PC-9 (cell line): ENCODE results near the gene CORIN. TPM values are rescaled to one million over a fixed set of nuclear protein-coding genes. Genes with fewer than 3 reads are reported as not detected.

Source experiments
- BruUV-seq: library from RNA; stranded (reverse); fragments of 400-500 nt; replicated peaks from 2 replicates; lab custom pipeline; 2021; lab: Mats Ljungman, UMichigan
- CTCF ChIA-PET: fragments of 300-600 bp; sonication (Branson Sonifier 250); formaldehyde crosslinking; loops from one replicate; lab custom pipeline; 2022; ENCODE audit warnings: antibody characterized with exemption; lab: Charles Lee
- POLR2A ChIA-PET: fragments of 300-600 bp; sonication (Branson Sonifier 250); formaldehyde crosslinking; loops from one replicate; lab custom pipeline; 2022; ENCODE audit warnings: antibody characterized with exemption; ENCODE audit not compliant: unreplicated experiment; lab: Charles Lee
- DNase-seq, 2 experiments: peaks; one replicate each; pipeline versions ENCODE4 v3.0.0 to v3.0.0-alpha.2; 2015 to 2022; ENCODE audit warnings: mixed read lengths in 1 of 2
- H2AFZ ChIP-seq: fragments of 200-600 bp; sonication (generic); 2 replicates; pipeline ENCODE4 v1.8.1; 2017; ENCODE audit warnings: antibody characterized with exemption
- H3F3A ChIP-seq: fragments of 200-600 bp; sonication (generic); 2 replicates; pipeline ENCODE4 v1.8.1; 2017; ENCODE audit warnings: antibody characterized with exemption, mild to moderate bottlenecking, low read depth; ENCODE audit not compliant: insufficient read depth
- H3K27ac ChIP-seq: fragments of 200-600 bp; sonication (generic); 2 replicates; pipeline ENCODE4 v1.6.1; 2016; ENCODE audit warnings: mixed run types
- H3K27me3 ChIP-seq: fragments of 200-600 bp; sonication (generic); 2 replicates; pipeline ENCODE4 v1.6.1; 2016; ENCODE audit warnings: low read depth, mixed run types; ENCODE audit not compliant: insufficient read depth
- H3K36me3 ChIP-seq: fragments of 200-600 bp; sonication (generic); 2 replicates; pipeline ENCODE4 v1.6.1; 2016; ENCODE audit warnings: low read depth, mixed run types
- H3K4me1 ChIP-seq: fragments of 200-600 bp; sonication (generic); replicated peaks from 2 replicates; pipeline ENCODE4 v1.6.1; 2016; ENCODE audit warnings: mixed run types; ENCODE audit not compliant: insufficient read depth
- H3K4me2 ChIP-seq: fragments of 200-600 bp; sonication (generic); 2 replicates; pipeline ENCODE4 v1.6.1; 2017; ENCODE audit warnings: mixed run types
- H3K4me3 ChIP-seq: fragments of 200-600 bp; sonication (generic); 2 replicates; pipeline ENCODE4 v1.6.1; 2016; ENCODE audit warnings: mixed run types
- H3K79me2 ChIP-seq: fragments of 200-600 bp; sonication (generic); 2 replicates; pipeline ENCODE4 v1.6.1; 2017; ENCODE audit warnings: low read depth, mixed run types
- H3K9me2 ChIP-seq: fragments of 200-600 bp; sonication (generic); 2 replicates; pipeline ENCODE4 v1.8.1; 2017; ENCODE audit warnings: mild to moderate bottlenecking; ENCODE audit not compliant: insufficient read depth
- H3K9me3 ChIP-seq: fragments of 200-600 bp; sonication (generic); 2 replicates; pipeline ENCODE4 v1.8.1; 2016; ENCODE audit warnings: low read depth; ENCODE audit not compliant: insufficient read depth
- H4K20me1 ChIP-seq: fragments of 200-600 bp; sonication (generic); 2 replicates; pipeline ENCODE4 v1.8.1; 2017; ENCODE audit not compliant: insufficient read depth
- EZH2 ChIP-seq: fragments of 200-600 bp; sonication (generic); IDR thresholded peaks from 2 replicates; pipeline ENCODE4 v1.8.0; 2017; ENCODE audit warnings: antibody characterized with exemption, low read depth
- intact Hi-C: fragments of 100-400 bp; cut with micrococcal nuclease; formaldehyde crosslinking; loops from one replicate; pipeline ENCODE4 v1.10.0; 2022; ENCODE audit not compliant: unreplicated experiment
- total RNA-seq: library from RNA; stranded (reverse); gene quantifications from 2 replicates; pipeline ENCODE4 v1.2.3, GENCODE V29; 2021
- TF ChIP-seq, protein P1 (sequence below): fragments of 200-600 bp; sonication (generic); conservative IDR thresholded peaks from 2 replicates; pipeline ENCODE4 v1.6.1; 2017; ENCODE audit warnings: mixed run types, antibody characterized with exemption, mild to moderate bottlenecking, moderate library complexity

The CORIN gene
- total RNA-seq, 1 experiment from 2014 or later, result not detected

DNA sequence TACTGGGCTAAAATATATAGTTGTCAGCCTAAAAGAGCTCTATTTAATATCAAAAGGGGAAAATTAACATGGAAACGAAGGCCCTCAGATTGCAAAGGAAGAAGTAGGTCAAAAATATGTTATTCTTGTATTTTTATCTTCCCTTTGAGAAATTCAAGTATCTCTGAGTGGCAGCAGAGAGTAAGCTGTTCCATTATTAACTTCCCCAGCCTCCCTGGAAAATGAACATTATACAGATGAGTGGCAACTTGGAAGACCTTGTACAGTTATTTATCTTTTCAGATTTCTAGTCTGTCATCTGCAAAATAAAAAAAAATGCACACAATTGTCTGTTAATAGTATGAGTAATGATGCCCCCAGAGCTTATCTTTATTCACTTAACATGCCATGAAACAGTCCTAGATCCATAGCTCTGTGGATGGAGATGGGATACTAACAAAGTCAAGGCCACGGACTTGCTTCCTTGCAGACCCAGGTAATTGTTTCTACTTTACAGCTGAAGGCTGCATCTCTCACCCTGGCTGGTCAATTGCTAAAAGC is 93.0 kb downstream of the CORIN start:
- H3K9me2 ChIP-seq, result no peaks in the 10 kb centered on the region
- H3F3A ChIP-seq, result no peaks in the 10 kb centered on the region
- no peaks in the 10 kb centered on the region for H3K9me3 ChIP-seq
- no peak overlapping the region for H3K4me3 ChIP-seq
- ChIA-PET POLR2A (no interaction called here), CTCF (no interaction called here)
- no peak overlapping the region for H3K27ac ChIP-seq
- H4K20me1 ChIP-seq, result no peaks in the 10 kb centered on the region
- DNase-seq, result no peak
- BruUV-seq, result no TSS peak
- no peaks in the 10 kb centered on the region for H3K79me2 ChIP-seq
- H3K27me3 ChIP-seq, result no peaks in the 10 kb centered on the region
- intact Hi-C loops, result no loop called here
- H3K36me3 ChIP-seq, result no peaks in the 10 kb centered on the region
- no peaks in the 10 kb centered on the region for H3K4me1 ChIP-seq
- peak overlapping the region; percentile 66 for H3K4me2 ChIP-seq
- no peak for TF ChIP-seq EZH2
- TF ChIP-seq, protein P1, sequence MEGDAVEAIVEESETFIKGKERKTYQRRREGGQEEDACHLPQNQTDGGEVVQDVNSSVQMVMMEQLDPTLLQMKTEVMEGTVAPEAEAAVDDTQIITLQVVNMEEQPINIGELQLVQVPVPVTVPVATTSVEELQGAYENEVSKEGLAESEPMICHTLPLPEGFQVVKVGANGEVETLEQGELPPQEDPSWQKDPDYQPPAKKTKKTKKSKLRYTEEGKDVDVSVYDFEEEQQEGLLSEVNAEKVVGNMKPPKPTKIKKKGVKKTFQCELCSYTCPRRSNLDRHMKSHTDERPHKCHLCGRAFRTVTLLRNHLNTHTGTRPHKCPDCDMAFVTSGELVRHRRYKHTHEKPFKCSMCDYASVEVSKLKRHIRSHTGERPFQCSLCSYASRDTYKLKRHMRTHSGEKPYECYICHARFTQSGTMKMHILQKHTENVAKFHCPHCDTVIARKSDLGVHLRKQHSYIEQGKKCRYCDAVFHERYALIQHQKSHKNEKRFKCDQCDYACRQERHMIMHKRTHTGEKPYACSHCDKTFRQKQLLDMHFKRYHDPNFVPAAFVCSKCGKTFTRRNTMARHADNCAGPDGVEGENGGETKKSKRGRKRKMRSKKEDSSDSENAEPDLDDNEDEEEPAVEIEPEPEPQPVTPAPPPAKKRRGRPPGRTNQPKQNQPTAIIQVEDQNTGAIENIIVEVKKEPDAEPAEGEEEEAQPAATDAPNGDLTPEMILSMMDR, result no peak
- H2AFZ ChIP-seq, result no peak overlapping the region

DNA sequence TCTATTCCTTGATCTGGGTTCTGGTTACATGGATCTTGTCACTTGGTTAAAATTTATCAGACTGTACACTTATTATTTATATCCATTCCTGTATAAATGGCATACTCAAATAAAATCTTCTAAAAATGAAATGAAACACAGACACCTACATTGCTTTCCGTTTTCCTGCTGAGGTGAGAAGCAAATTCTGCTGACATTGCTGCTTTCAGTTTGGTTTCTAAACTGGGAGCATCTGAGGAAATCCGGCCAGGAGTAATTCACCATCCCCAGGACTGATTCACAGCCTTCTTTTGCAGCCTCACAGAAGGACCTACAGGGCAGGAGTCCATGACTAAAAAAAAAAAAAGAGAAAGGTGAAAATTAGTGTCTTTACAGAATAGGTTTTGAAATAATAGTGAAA is 93.6 kb downstream of the CORIN start:
- peak overlapping the region; percentile 66 for H3K4me2 ChIP-seq
- H3F3A ChIP-seq, result no peaks in the 10 kb centered on the region
- no peaks in the 10 kb centered on the region for H3K36me3 ChIP-seq
- BruUV-seq, result no TSS peak
- intact Hi-C loops, result no loop called here
- TF ChIP-seq EZH2, result no peak
- TF ChIP-seq, protein P1, result no peak
- H2AFZ ChIP-seq, result peak overlapping the region; percentile 74; the same call in 1 of the 2 replicates
- no peak overlapping the region for H3K27ac ChIP-seq
- CTCF ChIA-PET, result no interaction called here
- H3K4me1 ChIP-seq, result no peaks in the 10 kb centered on the region
- H3K9me3 ChIP-seq, result no peaks in the 10 kb centered on the region
- no peaks in the 10 kb centered on the region for H3K79me2 ChIP-seq
- POLR2A ChIA-PET, result no interaction called here
- peak overlapping the region; percentile 41; the same call in 1 of the 2 replicates for H3K4me3 ChIP-seq
- no peaks in the 10 kb centered on the region for H3K9me2 ChIP-seq
- no peaks in the 10 kb centered on the region for H3K27me3 ChIP-seq
- no peak for DNase-seq
- no peaks in the 10 kb centered on the region for H4K20me1 ChIP-seq

DNA sequence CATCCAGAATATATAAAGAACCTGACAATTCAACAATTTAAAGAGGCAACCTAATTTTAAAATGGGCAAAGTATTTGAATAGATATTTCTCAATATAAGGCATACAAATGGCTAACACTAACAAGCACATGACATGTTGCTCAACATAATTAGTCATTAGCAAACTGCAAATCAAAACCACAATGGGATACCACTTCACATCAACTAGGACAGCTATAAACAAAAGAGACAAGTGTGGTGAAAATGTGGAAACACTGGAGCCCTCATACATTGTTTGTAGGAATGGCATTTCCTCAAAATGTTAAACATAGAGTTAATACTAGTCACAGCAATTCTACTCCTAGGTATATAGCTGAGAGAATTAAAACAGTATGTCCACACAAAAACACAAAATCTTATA is 96.7 kb downstream of the CORIN start:
- Histone ChIP-seq H3K27me3 (no peaks in the 10 kb centered on the region), H3K79me2 (no peaks in the 10 kb centered on the region), H3K36me3 (no peaks in the 10 kb centered on the region), H2AFZ (no peak overlapping the region), H3K4me1 (no peaks in the 10 kb centered on the region), H3K9me3 (no peaks in the 10 kb centered on the region), H3F3A (no peaks in the 10 kb centered on the region), H4K20me1 (no peaks in the 10 kb centered on the region), H3K4me3 (no peak overlapping the region), H3K27ac (no peak overlapping the region), H3K4me2 (no peak overlapping the region), H3K9me2 (no peaks in the 10 kb centered on the region)
- ChIA-PET POLR2A (no interaction called here), CTCF (no interaction called here)
- TF ChIP-seq, protein P1, result no peak
- TF ChIP-seq EZH2, result no peak
- BruUV-seq, result no TSS peak
- intact Hi-C loops, result no loop called here
- no peak for DNase-seq
